Ovary (tissue), 10 donors: Measurements from ENCODE around the gene EDN3. TPM values are rescaled to one million over a fixed set of nuclear protein-coding genes. Genes with fewer than 3 reads are reported as not detected.

Source experiments
- DNase-seq, 5 donors: peaks; one replicate each; pipeline ENCODE4 v3.0.0-alpha.2; 2019 to 2020
- H3K27ac ChIP-seq, 2 donors: fragments of 200-600 bp; one replicate each; pipeline versions ENCODE4 v1.5.1 to v1.8.0; 2019 to 2022
- H3K27me3 ChIP-seq: fragments of 200-600 bp; one replicate; pipeline ENCODE4 v1.8.0; 2022
- H3K36me3 ChIP-seq: fragments of 200-600 bp; sonication (generic); one replicate; pipeline ENCODE4 v1.5.1; 2019
- H3K4me1 ChIP-seq: one replicate; pipeline ENCODE4 v1.8.1; 2013; ENCODE audit warnings: mild to moderate bottlenecking, moderate library complexity; ENCODE audit not compliant: insufficient read depth
- H3K4me3 ChIP-seq: fragments of 200-600 bp; sonication (generic); one replicate; pipeline ENCODE4 v1.5.1; 2017
- H3K9me3 ChIP-seq, 2 donors: fragments of 200-600 bp in 1 of 2; sonication (generic) in 1 of 2; one replicate each; pipeline versions ENCODE4 v1.5.1 to v1.8.1; 2013 to 2019; ENCODE audit warnings: mild to moderate bottlenecking in 1 of 2, moderate library complexity in 1 of 2
- EP300 ChIP-seq: sonication (generic); formaldehyde crosslinking; IDR thresholded peaks from one replicate; pipeline ENCODE4 v1.6.1; 2017; ENCODE audit warnings: antibody characterized with exemption
- POLR2A ChIP-seq: fragments of 450-650 bp; IDR thresholded peaks from one replicate; pipeline ENCODE4 v1.6.1; 2017; ENCODE audit warnings: antibody characterized with exemption, mild to moderate bottlenecking, moderate library complexity
- WGBS, 3 donors: extraction: QIAGEN DNeasy Blood & Tissue Kit in 1 of 3; methylation state at CpG; one replicate each; pipeline versions ENCODE4 v1.1.5 to v1.1.7; 2013 to 2017; 5-methylcytosine and 5-hydroxymethylcytosine counted together
- intact Hi-C, 4 donors: fragments of 100-400 bp; cut with DNase I; formaldehyde crosslinking; loops; one replicate each; pipeline versions ENCODE4 v1.11.0 to v1.15.1; 2022 to 2023
- long read RNA-seq, 3 donors: library from polyadenylated mRNA in 2 of 3; unstranded in 2 of 3; transcript quantifications; one replicate each; pipeline ENCODE4 v2.0.0 and lab custom pipeline, GENCODE V29; 2021 to 2026
- polyA plus RNA-seq, 2 donors: library from polyadenylated mRNA; stranded (reverse); fragments of 200-250 nt in 1 of 2; fragments of 350-450 nt in 1 of 2; fragmentation: Illumina TruSeq in 1 of 2; extraction: RNeasy Lipid Tissue Mini Kit (QIAGEN cat#74804) in 1 of 2; gene quantifications; one replicate each; pipeline ENCODE4 v1.2.3, GENCODE V29; 2013 to 2014
- total RNA-seq, 7 donors: library from RNA; depleted of rRNA in 2 of 7; stranded (reverse); fragments of >200 nt in 2 of 7; fragmentation: NEBNext Ultra II Directional in 3 of 7; extraction: Animal tissue kit (Norgen Biotek cat#: 25700) in 3 of 7; gene quantifications; one replicate each; pipeline versions ENCODE4 v1.1.0 to v1.2.4, GENCODE V29; 2016 to 2023
- TF ChIP-seq, protein P1 (sequence below), 3 donors: fragments of 450-650 bp in 2 of 3; fragments of 200-600 bp in 1 of 3; IDR thresholded peaks; one replicate each; pipeline versions ENCODE4 v1.5.1 to v1.8.0; 2016 to 2022; ENCODE audit warnings: antibody characterized with exemption in 3 of 3, mild to moderate bottlenecking in 1 of 3
- donor health status: DM: no; HTN: no; CAD: no; lungs with moderate emphysema.
- donor health status: DM: no; HTN: no; CAD: no.
- donor health status: Bipolar disorder and iron deficiency.
- donor health status: DM: yes; HTN: yes; CAD: no.
- donor health status: DM: no; HTN: no; CAD: no.
- donor health status: DM: yes; HTN: yes; CAD: no.

Gene EDN3, protein sequence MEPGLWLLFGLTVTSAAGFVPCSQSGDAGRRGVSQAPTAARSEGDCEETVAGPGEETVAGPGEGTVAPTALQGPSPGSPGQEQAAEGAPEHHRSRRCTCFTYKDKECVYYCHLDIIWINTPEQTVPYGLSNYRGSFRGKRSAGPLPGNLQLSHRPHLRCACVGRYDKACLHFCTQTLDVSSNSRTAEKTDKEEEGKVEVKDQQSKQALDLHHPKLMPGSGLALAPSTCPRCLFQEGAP
- total RNA-seq (1 to 10 TPM in 3 of 7 donors, under 1 TPM in 2, not detected in 2; 0.18 to 6.4 (median 1.1) TPM), polyA plus RNA-seq (under 1 TPM; 0.27 to 0.57 TPM)
- long read RNA-seq, donor 1, partial matches to known transcripts: 0 of 1 reads
- long read RNA-seq, donor 1, other reads (novel, unspliced or antisense): 0 of 1 reads
- long read RNA-seq, donor 2: 0 reads
- long read RNA-seq, donor 3, partial matches to known transcripts: 0 of 3 reads
- long read RNA-seq, donor 3, other reads (novel, unspliced or antisense): 0 of 3 reads

DNA sequence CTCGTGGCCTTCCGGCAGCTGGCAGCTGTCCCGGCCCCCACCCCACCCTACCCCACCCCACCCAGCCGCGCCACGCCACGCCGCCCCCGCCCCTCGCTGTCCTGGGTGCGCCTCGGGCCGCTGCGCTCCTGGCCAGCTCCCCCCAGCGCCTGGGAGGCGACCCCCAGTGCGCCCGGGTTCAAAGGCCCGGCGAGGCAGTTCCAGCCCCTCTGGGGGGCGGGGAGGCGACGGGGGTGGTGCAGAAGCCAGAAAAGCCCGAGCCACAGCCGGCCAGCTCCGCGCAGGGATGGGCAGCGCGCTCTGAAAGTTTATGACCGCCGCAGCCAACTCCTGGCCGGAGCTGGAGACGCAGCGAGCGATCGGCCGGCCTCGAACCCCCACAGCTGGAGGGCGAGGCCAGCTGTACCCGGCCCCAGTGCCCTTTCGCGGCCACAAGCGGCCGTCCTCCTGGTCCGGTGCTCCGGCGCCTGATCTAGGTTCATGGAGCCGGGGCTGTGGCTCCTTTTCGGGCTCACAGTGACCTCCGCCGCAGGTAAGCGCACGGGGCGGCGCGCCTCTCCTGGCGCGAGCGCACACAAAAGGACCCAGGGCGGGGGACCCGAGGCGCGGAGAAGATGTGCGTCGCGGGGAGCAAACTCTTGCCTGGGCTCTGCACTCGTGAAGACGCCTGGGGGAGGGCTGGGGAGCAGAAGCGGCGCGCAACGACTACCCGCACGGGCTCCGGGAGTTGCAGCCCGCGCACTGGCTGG lies at the start of gene EDN3:
TSS of gene EDN3 (plus strand) at position 279 of the 749 bp plus-strand sequence. CDS start at position 481, 202 bp downstream.
- H3K9me3 ChIP-seq: no peaks in the 10 kb centered on the region
- H3K27ac ChIP-seq: no peak within 1 kb of the TSS
- DNase-seq: no peak
- TF ChIP-seq EP300 (no peak), POLR2A (no peak)
- TF ChIP-seq, protein P1, sequence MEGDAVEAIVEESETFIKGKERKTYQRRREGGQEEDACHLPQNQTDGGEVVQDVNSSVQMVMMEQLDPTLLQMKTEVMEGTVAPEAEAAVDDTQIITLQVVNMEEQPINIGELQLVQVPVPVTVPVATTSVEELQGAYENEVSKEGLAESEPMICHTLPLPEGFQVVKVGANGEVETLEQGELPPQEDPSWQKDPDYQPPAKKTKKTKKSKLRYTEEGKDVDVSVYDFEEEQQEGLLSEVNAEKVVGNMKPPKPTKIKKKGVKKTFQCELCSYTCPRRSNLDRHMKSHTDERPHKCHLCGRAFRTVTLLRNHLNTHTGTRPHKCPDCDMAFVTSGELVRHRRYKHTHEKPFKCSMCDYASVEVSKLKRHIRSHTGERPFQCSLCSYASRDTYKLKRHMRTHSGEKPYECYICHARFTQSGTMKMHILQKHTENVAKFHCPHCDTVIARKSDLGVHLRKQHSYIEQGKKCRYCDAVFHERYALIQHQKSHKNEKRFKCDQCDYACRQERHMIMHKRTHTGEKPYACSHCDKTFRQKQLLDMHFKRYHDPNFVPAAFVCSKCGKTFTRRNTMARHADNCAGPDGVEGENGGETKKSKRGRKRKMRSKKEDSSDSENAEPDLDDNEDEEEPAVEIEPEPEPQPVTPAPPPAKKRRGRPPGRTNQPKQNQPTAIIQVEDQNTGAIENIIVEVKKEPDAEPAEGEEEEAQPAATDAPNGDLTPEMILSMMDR (IDR thresholded peaks at IDR 0.05): no peak
- 1 to 2% (median 2%) methylated on average over 42 to 77 of the region's 77 CpGs for WGBS, 3 donors
- H3K27me3 ChIP-seq: no peaks in the 10 kb centered on the region
- intact Hi-C loops: no loop called here
- H3K36me3 ChIP-seq: no peaks in the 10 kb centered on the region
- no peaks in the 10 kb centered on the region for H3K4me1 ChIP-seq
- peak within 1 kb of the TSS; percentile 7 for H3K4me3 ChIP-seq

DNA sequence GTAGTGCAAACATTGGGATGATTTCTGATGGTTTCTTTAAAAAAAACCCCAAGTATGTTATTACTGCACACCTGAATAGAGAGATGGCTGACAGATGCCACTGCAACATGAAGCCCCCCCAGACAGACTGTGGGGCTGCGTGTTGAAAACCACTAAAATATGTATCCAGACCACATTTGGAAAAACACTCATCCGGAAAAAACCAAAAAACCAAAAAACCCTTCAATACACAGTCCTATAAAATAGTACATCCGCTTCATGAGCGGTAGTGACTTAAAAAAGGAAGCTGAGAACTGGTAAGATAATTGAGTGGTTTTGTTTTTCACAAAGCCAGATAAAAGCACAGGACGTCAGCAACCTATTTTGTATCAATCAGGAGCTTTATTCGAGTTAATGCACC lies 47.1 kb upstream of the EDN3 start:
- Histone ChIP-seq H3K27ac (no peak overlapping the region), H3K4me1 (no peaks in the 10 kb centered on the region), H3K27me3 (no peaks in the 10 kb centered on the region), H3K4me3 (no peak overlapping the region), H3K9me3 (no peaks in the 10 kb centered on the region), H3K36me3 (no peaks in the 10 kb centered on the region)
- intact Hi-C loops: no loop called here
- DNase-seq: no peak
- TF ChIP-seq POLR2A (no peak), EP300 (no peak)
- TF ChIP-seq, protein P1 (IDR thresholded peaks at IDR 0.05): no peak
- WGBS, 3 donors: 63 to 73% (median 66%) methylated on average over 6 of the region's 6 CpGs

DNA sequence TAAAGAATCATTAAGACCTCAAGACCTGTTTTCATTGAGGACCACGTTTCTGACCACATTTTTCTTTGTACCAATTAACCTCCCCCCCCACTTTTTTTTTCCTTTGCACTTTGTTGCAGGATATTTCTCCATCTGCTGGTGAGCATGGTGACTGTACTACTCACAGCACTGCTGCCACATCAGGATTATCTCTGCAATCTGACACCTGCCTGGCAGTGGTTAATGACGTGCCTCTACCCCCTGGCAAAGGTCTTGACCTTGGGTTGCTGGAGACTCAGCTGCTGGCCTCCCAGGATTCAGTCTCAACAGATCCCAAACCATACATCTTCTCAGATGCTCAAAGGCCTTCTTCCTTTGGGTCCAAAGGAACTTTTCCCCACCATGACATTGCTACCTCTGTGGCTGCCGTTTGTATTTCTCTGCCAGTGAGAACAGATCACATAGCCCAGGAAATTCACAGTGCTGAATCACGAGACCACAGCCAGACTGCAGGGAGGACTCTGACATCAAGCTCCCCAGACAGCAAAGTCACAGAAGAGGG lies 46.6 kb upstream of the EDN3 start:
- Histone ChIP-seq H3K4me1 (no peaks in the 10 kb centered on the region), H3K4me3 (no peak overlapping the region), H3K27me3 (no peaks in the 10 kb centered on the region), H3K9me3 (no peaks in the 10 kb centered on the region), H3K36me3 (no peaks in the 10 kb centered on the region), H3K27ac (no peak overlapping the region)
- TF ChIP-seq EP300: no peak
- no peak for TF ChIP-seq POLR2A
- TF ChIP-seq, protein P1 (IDR thresholded peaks at IDR 0.05): no peak
- no peak for DNase-seq
- 26 to 38% (median 27%) methylated on average over 4 of the region's 4 CpGs for WGBS, 3 donors
- intact Hi-C loops: no loop called here

DNA sequence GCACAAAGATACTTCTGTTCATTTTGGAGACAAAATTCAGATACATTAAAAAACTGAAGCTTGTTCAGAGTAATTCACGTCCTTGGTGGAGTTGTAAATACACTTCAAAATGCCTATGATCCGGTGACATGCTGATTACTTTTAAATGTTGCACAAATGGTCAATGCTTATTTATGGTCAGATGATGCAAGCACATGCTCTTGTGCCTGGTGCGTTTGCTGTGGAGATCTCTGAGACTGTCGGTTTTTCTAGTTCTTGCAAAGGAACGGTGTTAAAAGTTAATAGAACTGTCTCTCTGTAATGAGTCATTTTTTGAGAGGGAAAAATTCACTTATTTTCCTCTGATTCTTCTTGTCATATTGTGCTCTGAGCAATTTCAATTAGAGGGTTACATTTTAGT lies 45.2 kb upstream of the EDN3 start:
- 59 to 67% (median 63%) methylated on average over 5 of the region's 5 CpGs for WGBS, 3 donors

More for the DNA sequence above, 45.2 kb upstream of the EDN3 start:
- no peak for TF ChIP-seq POLR2A
- TF ChIP-seq EP300: no peak
- TF ChIP-seq, protein P1 (IDR thresholded peaks at IDR 0.05): no peak
- Histone ChIP-seq H3K4me3 (no peak overlapping the region), H3K27me3 (no peaks in the 10 kb centered on the region), H3K9me3 (no peaks in the 10 kb centered on the region), H3K4me1 (no peaks in the 10 kb centered on the region), H3K36me3 (no peaks in the 10 kb centered on the region), H3K27ac (no peak overlapping the region)
- intact Hi-C loops: no loop called here
- no peak for DNase-seq
